IPS DF 6.9 (cell line): ENCODE results near the gene HAUS6.

ENCODE experiments used
- DNase-seq: peaks from one replicate; pipeline ENCODE4 v3.0.0-alpha.2; 2013; ENCODE audit warnings: low read depth, low spot score
- H3K27ac ChIP-seq: one replicate; pipeline ENCODE4 v1.5.1; 2013; ENCODE audit warnings: low read length, control low read depth
- H3K27me3 ChIP-seq: 2 replicates; pipeline ENCODE4 v1.6.1; 2013; ENCODE audit warnings: mild to moderate bottlenecking, low read length; ENCODE audit not compliant: control insufficient read depth, insufficient read depth
- H3K36me3 ChIP-seq: 2 replicates; pipeline ENCODE4 v1.6.1; 2013; ENCODE audit warnings: low read length; ENCODE audit not compliant: control insufficient read depth, insufficient read depth
- H3K4me1 ChIP-seq: 2 replicates; pipeline ENCODE4 v1.6.1; 2013; ENCODE audit warnings: low read length; ENCODE audit not compliant: control insufficient read depth, insufficient read depth
- H3K4me3 ChIP-seq: 2 replicates; pipeline ENCODE4 v1.5.1; 2013; ENCODE audit warnings: mild to moderate bottlenecking, low read length
- H3K9me3 ChIP-seq: 2 replicates; pipeline ENCODE4 v1.6.1; 2013; ENCODE audit warnings: low read length, inconsistent platforms; ENCODE audit not compliant: control insufficient read depth, insufficient read depth
- WGBS: extraction: QIAGEN DNeasy Blood & Tissue Kit; methylation state at CpG from one replicate; pipeline ENCODE4 v1.1.7; 2013; ENCODE audit warnings: mixed read lengths, missing lambda C conversion rate; ENCODE audit not compliant: insufficient read length, insufficient coverage; 5-methylcytosine and 5-hydroxymethylcytosine counted together

The HAUS6 gene

GRCh38 chr9:19009391-19009965 is 93.2 kb downstream of the HAUS6 start:
- no peaks in the 10 kb centered on the region for H3K36me3 ChIP-seq
- H3K4me3 ChIP-seq, result no peak overlapping the region
- DNase-seq, result no peak
- no peaks in the 10 kb centered on the region; the same call in 1 of the 2 replicates for H3K4me1 ChIP-seq
- no CpG with 5 or more reads among the region's 5 CpGs for WGBS
- no peaks in the 10 kb centered on the region for H3K27me3 ChIP-seq
- no peak overlapping the region for H3K27ac ChIP-seq
- H3K9me3 ChIP-seq, result no peaks in the 10 kb centered on the region
